Panc1 (cell line): Measurements from ENCODE around the gene PCDHGA1. TPM values are rescaled to one million over a fixed set of nuclear protein-coding genes. Genes with fewer than 3 reads are reported as not detected.

Experiments
- ATAC-seq: fragments of 200-7000 bp; cut with Tn5 transposase; 2 replicates; pipeline ENCODE4 v1.9.1; 2020; ENCODE audit warnings: mild to moderate bottlenecking, moderate library complexity
- BruUV-seq: library from RNA; stranded (reverse); fragments of 400-500 nt; replicated peaks from 2 replicates; lab custom pipeline; 2021; lab: Mats Ljungman, UMichigan
- CTCF ChIA-PET: fragments of 300-600 bp; sonication (Branson Sonifier 250); formaldehyde crosslinking; loops from one replicate; lab custom pipeline; 2022; ENCODE audit warnings: antibody characterized with exemption; lab: Charles Lee
- POLR2A ChIA-PET: fragments of 300-600 bp; sonication (Branson Sonifier 250); formaldehyde crosslinking; loops from one replicate; lab custom pipeline; 2022; ENCODE audit warnings: antibody characterized with exemption; lab: Charles Lee
- DNase-seq: peaks from one replicate; pipeline ENCODE4 v3.0.0-alpha.2; 2010; ENCODE audit warnings: low read depth, low spot score
- H3K27ac ChIP-seq: 2 replicates; pipeline ENCODE4 v1.5.1; 2011; ENCODE audit warnings: mild to moderate bottlenecking, low read length, inconsistent platforms
- H3K27me3 ChIP-seq: fragments of 200-500 bp; sonication (Bioruptor generic); 2 replicates; pipeline ENCODE4 v1.6.0; 2014; ENCODE audit warnings: low read length, inconsistent platforms; ENCODE audit not compliant: control insufficient read depth, insufficient read depth
- H3K36me3 ChIP-seq: fragments of 200-500 bp; sonication (Bioruptor generic); 2 replicates; pipeline ENCODE4 v1.5.1; 2014; ENCODE audit warnings: inconsistent platforms, mild to moderate bottlenecking, low read length, moderate library complexity; ENCODE audit not compliant: control insufficient read depth, insufficient read depth
- H3K4me1 ChIP-seq: 2 replicates; pipeline ENCODE4 v1.5.1; 2011; ENCODE audit warnings: inconsistent platforms, mild to moderate bottlenecking, low read length, moderate library complexity; ENCODE audit not compliant: control insufficient read depth, insufficient read depth
- H3K4me3 ChIP-seq, 2 experiments: 2 replicates each; pipeline ENCODE4 v1.5.1; 2011 to 2012; ENCODE audit warnings: low read depth in 2 of 2, low read length in 2 of 2, mild to moderate bottlenecking in 2 of 2, inconsistent platforms in 1 of 2, moderate library complexity in 1 of 2
- H3K9me3 ChIP-seq: fragments of 200-500 bp; sonication (Bioruptor generic); 2 replicates; pipeline ENCODE4 v1.5.1; 2014; ENCODE audit warnings: low read depth, mild to moderate bottlenecking, inconsistent platforms, low read length, moderate library complexity; ENCODE audit not compliant: control insufficient read depth, insufficient read depth
- CTCF ChIP-seq: fragments of 450-650 bp; IDR thresholded peaks from 2 replicates; pipeline ENCODE4 v1.5.1; 2017; ENCODE audit warnings: mild to moderate bottlenecking
- POLR2AphosphoS5 ChIP-seq: IDR thresholded peaks from 2 replicates; pipeline ENCODE4 v1.6.1; 2012; ENCODE audit warnings: mild to moderate bottlenecking, low read depth, low read length, moderate library complexity
- REST ChIP-seq, 2 experiments: IDR thresholded peaks; 2 replicates each; pipeline ENCODE4 v1.6.1; 2011 to 2012; ENCODE audit warnings: low read depth in 2 of 2, control low read depth in 1 of 2, low read length in 1 of 2, mild to moderate bottlenecking in 1 of 2, moderate library complexity in 1 of 2; ENCODE audit not compliant: insufficient read depth in 1 of 2
- SIN3A ChIP-seq: IDR thresholded peaks from 2 replicates; pipeline ENCODE4 v1.6.1; 2012; ENCODE audit warnings: low read depth, mild to moderate bottlenecking, low read length, moderate library complexity, borderline replicate concordance; ENCODE audit not compliant: insufficient read depth
- TCF7L2 ChIP-seq: IDR thresholded peaks from 2 replicates; pipeline ENCODE4 v1.6.1; 2011; ENCODE audit warnings: mild to moderate bottlenecking, low read depth, low read length, inconsistent platforms
- in situ Hi-C: cut with HindIII; loops from 2 replicates; pipeline ENCODE4 v1.10.0; 2016; ENCODE audit warnings: low sequenced_read_pairs, low pct_unique_long_range_greater_than_20kb
- intact Hi-C: fragments of 100-400 bp; cut with micrococcal nuclease; formaldehyde crosslinking; loops from one replicate; pipeline ENCODE4 v1.10.0; 2022; ENCODE audit not compliant: unreplicated experiment
- total RNA-seq: library from RNA; stranded (reverse); gene quantifications from one replicate; pipeline ENCODE4 v1.2.1, GENCODE V29; 2021; ENCODE audit not compliant: unreplicated experiment

The PCDHGA1 gene
- total RNA-seq, 1 experiment from 2014 or later, result 0.92 TPM

GRCh38 chr5:141356950-141357349, 26.6 kb downstream of the PCDHGA1 start:
- BruUV-seq, result no TSS peak
- in situ Hi-C loops (no loop called here), intact Hi-C loops (loop anchor here (10.0 kb wide), 1 partner anchor 168 kb away; no protein-coding TSS in a partner anchor)
- Histone ChIP-seq H3K27me3 (no peaks in the 10 kb centered on the region), H3K27ac (no peak overlapping the region), H3K4me3 (no peak overlapping the region), H3K4me1 (no peaks in the 10 kb centered on the region), H3K36me3 (no peaks in the 10 kb centered on the region), H3K9me3 (no peaks in the 10 kb centered on the region)
- TF ChIP-seq REST (IDR thresholded peaks at IDR 0.05; ENCODE audit: insufficient read depth in 1 of 2, low read depth in 2 of 2, low read length in 1 of 2) (peak; percentile 39 to 66; a peak in 2 of 4 replicates), POLR2AphosphoS5 (no peak)
- POLR2A ChIA-PET, result no interaction called here
- CTCF ChIA-PET, result no interaction called here
- ATAC-seq, result no peak
- DNase-seq, result no peak

DNA sequence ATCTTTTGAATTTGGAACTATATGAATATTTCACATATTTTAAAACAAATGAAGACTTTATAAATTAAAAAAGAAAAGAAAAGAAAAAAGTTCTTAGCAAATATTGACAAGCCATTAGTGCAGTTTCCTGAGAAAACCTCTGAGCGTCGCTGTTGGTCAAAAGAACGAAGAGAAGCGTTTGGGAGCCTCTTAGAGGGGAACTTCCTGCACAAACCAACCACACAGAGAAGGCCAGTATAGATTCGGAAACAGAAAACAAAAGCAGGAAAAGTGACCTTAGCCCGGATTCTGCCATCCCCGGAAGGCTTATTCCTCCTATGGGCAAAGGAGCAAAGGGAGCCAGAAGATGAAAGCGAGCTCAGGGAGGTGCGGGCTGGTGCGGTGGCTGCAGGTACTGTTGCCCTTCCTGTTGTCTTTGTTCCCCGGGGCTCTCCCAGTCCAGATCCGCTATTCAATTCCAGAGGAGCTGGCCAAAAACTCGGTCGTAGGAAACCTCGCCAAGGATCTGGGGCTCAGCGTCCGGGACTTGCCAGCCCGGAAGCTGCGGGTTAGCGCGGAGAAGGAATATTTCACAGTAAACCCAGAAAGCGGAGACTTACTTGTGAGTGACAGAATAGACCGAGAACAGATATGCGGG, 29.6 kb downstream of the PCDHGA1 start, which contains the start of gene PCDHGB2:
Gene PCDHGB2 (plus strand): TSS at position 205 of the 637 bp plus-strand sequence. CDS start 142 bp downstream, at position 347.
- no peaks in the 10 kb centered on the region for H3K27me3 ChIP-seq
- ChIA-PET POLR2A (no interaction called here), CTCF (interaction anchor here (0.6 to 1.0 kb wide), 4 partner anchors 53 to 266 kb away, joined by 3 to 6 read pairs (median 3); partner anchors contain the start of genes PCDHB14, PCDHB2, PCDHGA10 and PCDHGB7)
- ATAC-seq (peak; percentile 85), DNase-seq (peak; percentile 39)
- no peak within 1 kb of the TSS for H3K27ac ChIP-seq
- H3K9me3 ChIP-seq, result peaks cover 13% of the 10 kb centered on the region; the same call in 1 of the 2 replicates
- H3K4me3 ChIP-seq, result peak within 1 kb of the TSS; percentile 41 to 82
- no peaks in the 10 kb centered on the region for H3K36me3 ChIP-seq
- BruUV-seq, result TSS peak; percentile 59
- no peaks in the 10 kb centered on the region for H3K4me1 ChIP-seq
- in situ Hi-C loops (no loop called here), intact Hi-C loops (loop anchor here (2.0 to 10.0 kb wide), 3 partner anchors 55 to 203 kb away; partner anchors contain the start of genes PCDHGA10 and PCDHGB7)
- TF ChIP-seq CTCF, result peak; percentile 75
- TF ChIP-seq POLR2AphosphoS5, result no peak

- intact Hi-C loops, result loop anchor here (10.0 kb wide), 1 partner anchor 54 kb away; the partner anchor contains the start of genes PCDHGA10 and PCDHGB7
- no peaks in the 10 kb centered on the region for H3K27me3 ChIP-seq
- no peak for TF ChIP-seq POLR2AphosphoS5
- no peak for TF ChIP-seq TCF7L2
- no peak for TF ChIP-seq CTCF
- no peak for TF ChIP-seq REST (IDR thresholded peaks at IDR 0.05; ENCODE audit: insufficient read depth in 1 of 2, low read depth in 2 of 2, low read length in 1 of 2)
- TF ChIP-seq SIN3A, result no peak
- H3K27ac ChIP-seq, result no peak overlapping the region
- H3K36me3 ChIP-seq, result no peaks in the 10 kb centered on the region
- peak overlapping the region in 1 of 2 experiments; percentile 82; a peak in 3 of 4 replicates for H3K4me3 ChIP-seq
- H3K4me1 ChIP-seq, result no peaks in the 10 kb centered on the region
- in situ Hi-C loops, result no loop called here
- no peak for DNase-seq
- ChIA-PET CTCF (interaction anchor here (0.6 to 1.0 kb wide), 3 partner anchors 52 to 137 kb away, joined by 3 to 6 read pairs (median 3); partner anchors contain the start of genes PCDHB14, PCDHGA10 and PCDHGB7), POLR2A (no interaction called here)
- no TSS peak for BruUV-seq
- H3K9me3 ChIP-seq, result peaks cover 13% of the 10 kb centered on the region; the same call in 1 of the 2 replicates
- ATAC-seq, result no peak
These were observed 30.4 kb downstream of the PCDHGA1 start for GRCh38 chr5:141360685-141361084.
